ENCODE results near the gene SCAI. TPM values are rescaled to one million over a fixed set of nuclear protein-coding genes. Genes with fewer than 3 reads are reported as not detected.
"Not testable (repeated sequence)": the region's sequence is repeated elsewhere in the genome, so short reads cannot be mapped to it uniquely, and the experiment has no call there.

Gene SCAI
- total and polyA plus RNA-seq, 9 donors, result 4.6 to 14.5 (median 7.4) TPM

- WGBS (ENCODE audit: insufficient coverage), result no CpG with 5 or more reads among the region's 2 CpGs
- H3K27me3 ChIP-seq (ENCODE audit: control insufficient read depth, insufficient read depth, low read length), result no peaks in the 10 kb centered on the region
- no peaks in the 10 kb centered on the region for H3K9me3 ChIP-seq (replicated peaks; ENCODE audit: control insufficient read depth, low read depth, low read length)
- DNase-seq, result no peak
- peaks cover 11% of the 10 kb centered on the region for H3K36me3 ChIP-seq (ENCODE audit: control insufficient read depth, insufficient read depth, low read length)
- H3K4me1 ChIP-seq (ENCODE audit: control insufficient read depth, insufficient read depth, low read length), result no peaks in the 10 kb centered on the region
- H3K4me3 ChIP-seq (ENCODE audit: low read length), result no peak overlapping the region
- no peak overlapping the region for H3K27ac ChIP-seq (ENCODE audit: low read length)
Observed at GRCh38 chr9:124975131-124975530, 168.2 kb downstream of the SCAI start.

- Histone ChIP-seq H3K4me1 (ENCODE audit: control insufficient read depth, insufficient read depth, low read length) (no peaks in the 10 kb centered on the region), H3K36me3 (ENCODE audit: control insufficient read depth, insufficient read depth, low read length) (peaks cover 11% of the 10 kb centered on the region), H3K9me3 (replicated peaks; ENCODE audit: control insufficient read depth, low read depth, low read length) (no peaks in the 10 kb centered on the region), H3K27ac (ENCODE audit: low read length) (no peak overlapping the region), H3K27me3 (ENCODE audit: control insufficient read depth, insufficient read depth, low read length) (no peaks in the 10 kb centered on the region), H3K4me3 (ENCODE audit: low read length) (no peak overlapping the region)
- DNase-seq, result no peak
- 95% methylated on average over 4 of the region's 6 CpGs for WGBS (ENCODE audit: insufficient coverage)
Observed at GRCh38 chr9:124973807-124974206, 169.5 kb downstream of the SCAI start.

GRCh38 chr9:124972241-124972770 lies 171.0 kb downstream of the SCAI start:
- Histone ChIP-seq H3K27ac (ENCODE audit: low read length) (no peak overlapping the region), H3K36me3 (ENCODE audit: control insufficient read depth, insufficient read depth, low read length) (peaks cover 15% of the 10 kb centered on the region), H3K9me3 (replicated peaks; ENCODE audit: control insufficient read depth, low read depth, low read length) (no peaks in the 10 kb centered on the region), H3K4me3 (ENCODE audit: low read length) (no peak overlapping the region), H3K27me3 (ENCODE audit: control insufficient read depth, insufficient read depth, low read length) (no peaks in the 10 kb centered on the region), H3K4me1 (ENCODE audit: control insufficient read depth, insufficient read depth, low read length) (no peaks in the 10 kb centered on the region)
- no peak for DNase-seq
- no CpG with 5 or more reads among the region's 2 CpGs for WGBS (ENCODE audit: insufficient coverage)

- no peaks in the 10 kb centered on the region for H3K9me3 ChIP-seq (replicated peaks; ENCODE audit: control insufficient read depth, low read depth, low read length)
- no peak overlapping the region for H3K27ac ChIP-seq (ENCODE audit: low read length)
- no peaks in the 10 kb centered on the region for H3K27me3 ChIP-seq (ENCODE audit: control insufficient read depth, insufficient read depth, low read length)
- no CpG with 5 or more reads among the region's 2 CpGs for WGBS (ENCODE audit: insufficient coverage)
- H3K36me3 ChIP-seq (ENCODE audit: control insufficient read depth, insufficient read depth, low read length), result peaks cover 16% of the 10 kb centered on the region
- DNase-seq, result no peak
- no peaks in the 10 kb centered on the region for H3K4me1 ChIP-seq (ENCODE audit: control insufficient read depth, insufficient read depth, low read length)
- no peak overlapping the region for H3K4me3 ChIP-seq (ENCODE audit: low read length)
Observed at GRCh38 chr9:124969401-124969800, 173.9 kb downstream of the SCAI start.

- Histone ChIP-seq H3K36me3 (ENCODE audit: control insufficient read depth, insufficient read depth, low read length) (peaks cover 9% of the 10 kb centered on the region), H3K4me3 (ENCODE audit: low read length) (no peak overlapping the region), H3K4me1 (ENCODE audit: control insufficient read depth, insufficient read depth, low read length) (no peaks in the 10 kb centered on the region), H3K9me3 (replicated peaks; ENCODE audit: control insufficient read depth, low read depth, low read length) (no peaks in the 10 kb centered on the region), H3K27ac (ENCODE audit: low read length) (no peak overlapping the region), H3K27me3 (ENCODE audit: control insufficient read depth, insufficient read depth, low read length) (no peaks in the 10 kb centered on the region)
- DNase-seq, result no peak
- WGBS (ENCODE audit: insufficient coverage), result 92% methylated on average over 5 of the region's 9 CpGs
Observed at GRCh38 chr9:124968238-124968637, 175.1 kb downstream of the SCAI start.

GRCh38 chr9:124965775-124966568 lies 177.4 kb downstream of the SCAI start:
- DNase-seq; H3K27me3 ChIP-seq (ENCODE audit: control insufficient read depth, insufficient read depth, low read length); H3K27ac ChIP-seq (ENCODE audit: low read length); H3K9me3 ChIP-seq (replicated peaks; ENCODE audit: control insufficient read depth, low read depth, low read length); H3K36me3 ChIP-seq (ENCODE audit: control insufficient read depth, insufficient read depth, low read length); H3K4me1 ChIP-seq (ENCODE audit: control insufficient read depth, insufficient read depth, low read length); H3K4me3 ChIP-seq (ENCODE audit: low read length): not testable (repeated sequence)
- no CpG with 5 or more reads among the region's 5 CpGs for WGBS (ENCODE audit: insufficient coverage)

GRCh38 chr9:124964604-124965003 lies 178.7 kb downstream of the SCAI start:
- H3K36me3 ChIP-seq (ENCODE audit: control insufficient read depth, insufficient read depth, low read length), result peaks cover 5% of the 10 kb centered on the region
- H3K4me1 ChIP-seq (ENCODE audit: control insufficient read depth, insufficient read depth, low read length), result no peaks in the 10 kb centered on the region
- H3K4me3 ChIP-seq (ENCODE audit: low read length), result no peak overlapping the region
- WGBS (ENCODE audit: insufficient coverage), result no CpG with 5 or more reads among the region's 2 CpGs
- no peaks in the 10 kb centered on the region for H3K9me3 ChIP-seq (replicated peaks; ENCODE audit: control insufficient read depth, low read depth, low read length)
- H3K27ac ChIP-seq (ENCODE audit: low read length), result no peak overlapping the region
- no peak for DNase-seq
- no peaks in the 10 kb centered on the region for H3K27me3 ChIP-seq (ENCODE audit: control insufficient read depth, insufficient read depth, low read length)

GRCh38 chr9:124964056-124964455 lies 179.3 kb downstream of the SCAI start:
- H3K36me3 ChIP-seq (ENCODE audit: control insufficient read depth, insufficient read depth, low read length), result peaks cover 5% of the 10 kb centered on the region
- H3K4me1 ChIP-seq (ENCODE audit: control insufficient read depth, insufficient read depth, low read length), result no peaks in the 10 kb centered on the region
- no peak overlapping the region for H3K27ac ChIP-seq (ENCODE audit: low read length)
- WGBS (ENCODE audit: insufficient coverage), result no CpG with 5 or more reads among the region's 2 CpGs
- H3K4me3 ChIP-seq (ENCODE audit: low read length), result no peak overlapping the region
- DNase-seq, result no peak
- H3K9me3 ChIP-seq (replicated peaks; ENCODE audit: control insufficient read depth, low read depth, low read length), result no peaks in the 10 kb centered on the region
- no peaks in the 10 kb centered on the region for H3K27me3 ChIP-seq (ENCODE audit: control insufficient read depth, insufficient read depth, low read length)

GRCh38 chr9:124960409-124960752 lies 182.9 kb downstream of the SCAI start:
- no peaks in the 10 kb centered on the region for H3K36me3 ChIP-seq (ENCODE audit: control insufficient read depth, insufficient read depth, low read length)
- H3K4me1 ChIP-seq (ENCODE audit: control insufficient read depth, insufficient read depth, low read length), result no peaks in the 10 kb centered on the region
- no peak overlapping the region for H3K4me3 ChIP-seq (ENCODE audit: low read length)
- H3K27ac ChIP-seq (ENCODE audit: low read length), result no peak overlapping the region
- DNase-seq, result no peak
- WGBS (ENCODE audit: insufficient coverage), result 80% methylated on average over 1 of the region's 2 CpGs
- H3K9me3 ChIP-seq (replicated peaks; ENCODE audit: control insufficient read depth, low read depth, low read length), result no peaks in the 10 kb centered on the region
- no peaks in the 10 kb centered on the region for H3K27me3 ChIP-seq (ENCODE audit: control insufficient read depth, insufficient read depth, low read length)

GRCh38 chr9:124959671-124960408 lies 183.5 kb downstream of the SCAI start:
- WGBS (ENCODE audit: insufficient coverage), result 100% methylated on average over 4 of the region's 9 CpGs

More at GRCh38 chr9:124959671-124960408, 183.5 kb downstream of the SCAI start:
- not testable (repeated sequence) for DNase-seq; H3K4me1 ChIP-seq (ENCODE audit: control insufficient read depth, insufficient read depth, low read length); H3K4me3 ChIP-seq (ENCODE audit: low read length); H3K36me3 ChIP-seq (ENCODE audit: control insufficient read depth, insufficient read depth, low read length); H3K27me3 ChIP-seq (ENCODE audit: control insufficient read depth, insufficient read depth, low read length); H3K27ac ChIP-seq (ENCODE audit: low read length); H3K9me3 ChIP-seq (replicated peaks; ENCODE audit: control insufficient read depth, low read depth, low read length)

Data from muscle of leg (tissue), 11 donors.